ENCODE measurements around the gene RFX5. TPM values are rescaled to one million over a fixed set of nuclear protein-coding genes. Genes with fewer than 3 reads are reported as not detected.
A peak's percentile ranks its signal among the peaks of the same experiment; 100 is the strongest.
"Not testable (repeated sequence)": the region's sequence is repeated elsewhere in the genome, so short reads cannot be mapped to it uniquely, and the experiment has no call there.

The RFX5 gene
- total RNA-seq: 50.9 TPM

DNA sequence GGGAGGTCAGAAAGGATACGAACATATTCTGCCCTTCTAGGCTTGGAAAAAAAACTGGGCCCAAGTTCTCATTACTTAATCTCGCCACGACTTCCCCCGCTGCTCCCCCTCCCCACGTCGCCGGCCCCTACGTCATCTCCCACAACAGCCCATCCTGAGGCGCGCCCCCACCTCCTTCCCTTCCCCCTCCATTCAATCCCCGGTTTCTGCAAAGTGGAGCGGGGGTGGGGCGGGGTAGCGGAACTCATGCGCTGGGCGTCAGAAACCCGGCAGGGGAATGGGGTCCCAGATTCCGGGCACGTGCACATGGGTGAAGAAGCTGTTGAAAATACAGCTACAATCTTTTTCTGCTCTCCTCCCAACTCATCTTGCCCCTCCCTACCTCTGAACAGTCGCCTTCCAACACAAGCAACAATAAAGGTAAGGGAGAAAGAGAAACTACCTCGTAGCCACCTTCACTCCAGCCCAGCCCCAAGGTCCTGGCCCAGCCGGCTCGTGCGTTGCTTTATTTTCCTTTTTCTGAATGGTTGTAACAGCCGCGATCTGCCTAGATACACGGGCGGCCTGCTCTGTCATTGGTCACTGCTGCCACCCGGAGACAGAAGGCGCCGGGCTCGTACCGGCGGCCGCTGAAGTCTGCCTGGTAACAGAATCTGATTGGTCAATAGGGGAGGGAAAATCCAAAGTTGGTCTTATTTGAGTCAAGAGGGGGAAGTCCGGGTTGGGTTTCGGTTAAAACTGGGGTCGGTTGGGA is at the start of gene RFX5:
Gene RFX5 (minus strand): TSS at position 484 of the 754 bp plus-strand sequence. CDS start 932 bp downstream, outside the sequence.
- DNase-seq (ENCODE audit: low spot score): peak; percentile 97

DNA sequence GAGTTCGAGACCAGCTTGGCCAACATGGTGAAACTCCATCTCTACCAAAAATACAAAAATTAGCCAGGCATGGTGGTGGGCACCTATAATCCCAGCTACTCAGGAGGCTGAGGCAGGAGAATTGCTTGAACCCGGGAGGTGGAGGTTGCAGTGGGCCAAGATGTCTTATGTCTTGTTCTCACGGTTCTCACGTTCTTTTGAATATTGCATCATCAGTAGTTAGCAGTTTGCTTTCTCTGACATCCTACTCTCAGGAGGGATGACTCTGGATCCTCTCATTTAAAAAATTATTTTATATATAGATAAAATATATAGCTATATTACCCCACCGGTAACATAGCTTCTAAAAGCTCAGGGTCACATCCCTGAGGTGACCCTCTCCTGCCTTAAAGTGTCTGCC is 49.2 kb upstream of the RFX5 start:
- not testable (repeated sequence) for DNase-seq (ENCODE audit: low spot score)

DNA sequence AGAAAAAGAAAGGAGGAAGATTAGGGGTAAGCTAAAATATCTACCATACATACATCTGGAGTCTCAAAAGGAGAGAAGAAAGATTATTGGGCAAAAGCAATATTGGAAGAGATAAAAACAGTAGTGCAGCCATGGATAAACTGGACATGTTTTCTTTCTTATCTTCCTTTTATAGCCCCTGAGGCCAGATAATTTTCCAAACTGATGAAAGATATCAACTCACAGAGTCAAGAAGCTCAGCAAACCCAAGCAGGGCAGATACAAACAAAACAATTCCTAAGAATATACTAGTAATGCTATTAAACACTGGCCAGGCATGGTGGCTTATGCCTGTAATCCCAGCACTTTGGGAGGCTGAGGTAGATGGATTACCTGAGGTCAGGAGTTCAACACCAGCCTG is 46.5 kb upstream of the RFX5 start:
- DNase-seq (ENCODE audit: low spot score): no peak

DNA sequence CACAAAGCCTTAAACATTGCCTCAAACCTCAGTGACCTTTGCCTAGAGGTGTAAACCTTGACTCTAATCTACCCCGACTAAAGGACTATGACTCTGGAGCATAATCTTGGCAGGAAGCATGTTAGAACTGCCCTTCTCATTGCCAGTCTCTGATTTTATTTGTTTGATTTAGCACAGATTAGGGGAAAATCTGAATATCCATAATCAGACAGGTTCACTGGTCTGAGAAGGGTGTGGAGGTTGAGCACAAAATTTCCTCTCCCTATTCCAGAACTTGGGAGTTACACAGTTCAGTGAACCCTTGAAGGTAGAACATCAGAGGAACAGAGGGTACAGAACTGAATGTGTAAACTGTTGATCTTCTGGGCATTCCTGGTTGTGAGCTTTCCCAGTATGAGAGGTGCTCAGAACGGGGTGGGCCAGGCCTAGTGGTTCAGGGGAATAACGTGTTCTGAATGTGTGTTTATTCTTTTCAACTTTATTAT is 44.1 kb upstream of the RFX5 start:
- no peak for DNase-seq (ENCODE audit: low spot score)

DNA sequence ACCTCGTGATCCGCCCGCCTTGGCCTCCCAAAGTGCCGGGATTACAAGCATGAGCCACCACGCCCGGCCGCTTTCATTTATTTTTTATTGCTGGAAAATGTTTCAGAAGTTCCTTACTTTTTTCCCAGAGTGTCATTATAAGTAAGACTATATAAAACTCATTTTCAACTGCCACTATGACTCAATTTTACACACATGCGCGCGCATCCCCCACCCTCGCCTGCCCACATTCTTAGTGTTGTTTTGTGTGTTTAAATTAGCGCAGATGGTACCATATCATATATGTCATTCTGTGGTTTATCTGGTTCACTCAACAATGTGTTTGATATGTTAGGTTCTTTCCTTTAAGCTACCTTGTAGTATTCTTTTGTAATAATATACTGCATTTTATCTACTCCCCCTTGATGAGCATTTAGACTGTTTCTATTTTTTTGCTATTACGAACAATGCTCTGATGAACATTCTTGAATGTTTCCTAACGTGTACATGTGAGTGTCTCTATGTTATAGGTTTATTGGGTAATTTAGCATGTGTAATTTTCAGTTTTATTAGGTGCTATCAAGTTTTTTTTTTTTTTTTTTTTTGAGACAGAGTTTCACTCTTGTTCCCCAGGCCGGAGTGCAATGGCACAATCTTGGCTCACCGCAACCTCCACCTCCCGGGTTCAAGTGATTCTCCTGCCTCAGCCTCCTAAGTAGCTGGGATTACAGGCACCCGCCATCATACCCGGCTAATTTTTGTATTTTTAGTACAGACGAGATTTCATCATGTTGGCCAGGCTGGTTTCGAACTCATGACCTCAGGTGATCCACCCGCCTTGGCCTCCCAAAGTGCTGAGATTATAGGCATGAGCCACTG is 43.4 kb upstream of the RFX5 start:
- DNase-seq (ENCODE audit: low spot score): not testable (repeated sequence)

DNA sequence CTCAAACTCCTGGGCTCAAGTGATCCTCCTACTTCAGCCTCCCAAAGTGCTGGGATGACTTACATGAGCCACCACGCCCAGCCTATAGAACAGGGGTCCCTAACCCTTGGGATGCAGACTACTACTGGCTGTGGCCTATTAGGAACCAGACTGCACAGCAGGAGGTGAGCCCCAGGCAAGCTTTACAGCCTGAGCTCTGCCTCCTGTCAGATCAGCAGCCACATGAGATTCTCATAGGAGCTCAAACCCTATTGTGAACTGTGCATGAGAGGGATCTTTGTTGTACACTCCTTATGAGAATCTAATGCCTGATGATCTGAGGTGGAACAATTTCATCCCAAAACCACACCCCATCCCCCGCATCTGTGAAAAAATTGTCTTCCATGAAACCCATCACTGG is 39.0 kb upstream of the RFX5 start:
- no peak for DNase-seq (ENCODE audit: low spot score)

DNA sequence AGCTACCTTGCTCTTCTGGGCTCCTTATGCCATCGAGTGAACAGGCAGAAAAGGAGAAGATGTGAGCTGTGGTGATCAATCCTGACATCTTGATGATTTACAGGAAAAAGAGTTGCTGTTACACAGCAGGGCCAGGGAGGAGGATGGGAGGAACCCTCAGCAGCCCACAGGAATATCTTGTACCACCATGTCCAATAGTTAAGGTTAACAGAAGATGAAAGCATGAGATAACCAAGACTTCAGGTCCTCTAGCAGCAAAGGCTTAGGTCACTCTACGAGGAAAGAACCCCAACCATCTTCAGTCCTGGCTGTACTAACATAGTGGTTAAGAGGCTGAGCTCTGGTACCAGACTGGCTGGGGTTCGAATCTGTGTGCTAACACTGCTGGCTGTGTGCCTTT is 37.5 kb upstream of the RFX5 start:
- DNase-seq (ENCODE audit: low spot score): no peak

DNA sequence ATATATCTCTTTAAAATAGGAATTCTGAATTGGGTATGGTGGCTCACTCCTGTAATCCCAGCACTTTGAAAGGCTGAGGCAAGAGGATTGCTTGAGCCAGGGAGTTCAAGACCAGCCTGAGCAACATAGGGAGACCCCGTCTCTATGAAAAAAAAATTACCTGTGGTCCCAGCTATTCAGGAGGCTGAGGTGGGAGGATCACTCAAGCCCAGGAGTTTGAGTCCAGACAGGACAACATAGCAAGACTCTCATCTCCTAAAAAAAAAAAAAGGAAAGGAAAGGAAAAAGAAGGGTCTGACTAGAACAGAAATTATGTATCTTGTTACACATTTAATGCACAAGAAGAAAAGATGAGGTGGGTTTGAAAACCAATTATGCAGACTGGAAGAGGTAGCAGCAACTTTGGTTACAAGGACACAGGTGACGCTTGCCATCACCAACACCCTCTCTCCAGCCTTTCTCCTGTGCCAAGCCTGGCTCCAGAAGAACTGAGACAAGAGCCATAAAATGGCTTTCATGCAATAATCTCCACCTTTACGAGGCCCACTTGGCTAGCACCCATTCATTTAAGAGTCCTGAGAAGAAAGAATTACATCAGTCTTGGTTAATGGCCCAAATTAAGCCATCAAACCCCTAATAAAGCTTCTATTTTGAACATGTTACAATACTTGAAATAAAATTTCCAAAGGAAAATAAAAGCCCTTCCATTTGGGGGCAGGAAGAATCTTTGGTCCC is 30.3 kb upstream of the RFX5 start:
- no peak for DNase-seq (ENCODE audit: low spot score)

DNA sequence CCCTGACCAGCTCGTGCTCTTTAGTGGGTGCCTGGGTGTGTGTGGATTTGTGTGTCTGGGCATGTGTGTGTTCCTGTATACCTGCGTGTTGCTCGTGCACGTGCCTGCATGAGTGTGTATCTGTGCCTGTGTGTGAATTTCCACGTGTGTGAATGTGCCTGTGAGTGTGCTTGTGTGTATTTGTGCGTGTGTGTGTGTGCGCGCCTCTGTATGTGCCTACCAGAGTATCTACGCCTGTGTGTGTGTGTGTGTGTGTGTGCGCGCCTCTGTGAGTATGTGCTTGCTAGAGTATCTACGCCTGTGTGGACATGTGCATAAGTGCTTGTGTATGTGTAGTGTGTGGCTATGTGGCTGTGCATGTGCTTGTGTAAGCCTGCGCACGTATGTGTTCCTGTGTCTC is 26.1 kb upstream of the RFX5 start:
- no peak for DNase-seq (ENCODE audit: low spot score)

DNA sequence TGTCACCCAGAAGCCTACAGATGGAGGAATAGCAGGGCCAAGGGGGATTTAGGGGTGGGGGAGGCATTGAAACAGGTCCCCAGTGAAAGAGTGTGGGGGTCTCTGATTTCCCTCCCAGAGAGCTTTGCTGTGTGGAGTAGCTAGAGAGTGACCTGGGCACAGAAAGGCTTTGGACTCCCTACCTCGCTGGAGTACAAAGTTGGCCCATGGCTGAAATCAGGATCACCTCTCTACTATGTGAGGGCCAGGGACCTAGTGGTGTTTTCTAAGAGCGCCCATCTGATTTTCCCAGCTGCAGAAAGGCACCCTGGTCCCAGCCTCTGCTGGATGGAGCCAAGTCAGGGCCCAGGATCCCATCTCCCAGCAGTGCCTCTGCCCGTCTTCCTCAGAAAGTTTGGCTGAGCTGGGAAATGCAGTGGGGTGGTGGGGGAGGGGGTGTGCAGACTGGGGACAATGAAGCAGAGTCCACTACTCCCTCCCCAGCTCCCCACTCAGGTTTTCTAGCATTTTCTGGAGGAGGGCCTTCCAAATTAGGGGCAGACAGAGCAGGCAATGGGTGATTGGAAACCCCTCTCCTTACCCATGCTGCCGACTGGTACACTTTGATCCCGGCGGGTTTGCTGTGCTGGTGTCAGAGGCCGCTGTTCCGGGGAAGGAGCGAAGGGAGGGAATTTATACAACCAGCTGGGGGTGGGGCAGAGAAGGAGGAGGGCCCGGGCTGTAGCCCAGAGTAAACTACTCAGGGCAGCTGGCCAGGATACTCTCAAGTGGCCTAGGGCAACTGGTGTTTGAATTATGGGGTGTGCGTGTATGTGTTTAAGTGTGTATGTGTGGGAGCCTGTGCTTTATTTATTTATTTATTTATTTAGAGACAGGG is 25.2 kb upstream of the RFX5 start, which contains the start of gene SELENBP1:
Gene SELENBP1 (minus strand): TSS at position 648 of the 877 bp plus-strand sequence. CDS start 64 bp downstream, at position 584.
- DNase-seq (ENCODE audit: low spot score): peak; percentile 94

DNA sequence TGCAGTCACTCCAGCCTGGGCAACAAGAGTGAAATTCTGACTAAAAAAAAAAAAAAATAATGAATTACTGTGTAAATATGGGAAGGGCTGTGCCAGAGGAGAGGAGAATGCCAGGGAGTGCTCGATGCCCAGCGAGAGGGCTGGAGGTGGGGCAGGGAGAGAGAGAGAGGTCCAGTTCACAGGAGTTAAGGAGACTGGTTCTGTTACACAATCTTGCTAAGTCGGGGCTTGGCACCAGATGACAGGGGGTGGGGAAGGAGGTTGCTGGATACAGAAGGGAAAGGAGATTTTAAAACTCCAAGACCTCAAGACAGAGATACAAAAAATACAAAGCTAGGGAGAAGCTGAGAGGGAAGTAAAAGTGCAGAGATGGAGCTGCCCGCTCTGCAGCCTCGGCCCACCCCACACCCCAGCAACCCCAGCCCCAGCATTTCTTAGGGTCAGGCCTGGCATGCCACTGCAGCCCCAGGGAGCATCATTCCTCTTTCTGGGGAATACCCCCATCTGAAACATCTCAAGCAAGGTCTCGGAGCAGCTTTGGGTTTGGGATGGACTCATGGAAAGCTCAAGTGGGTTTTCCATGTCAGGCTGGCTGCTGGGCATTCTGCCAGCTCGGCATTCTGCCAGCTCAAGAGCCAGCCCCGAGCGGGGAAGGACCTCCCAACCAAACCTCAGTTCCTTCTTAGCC is 24.5 kb upstream of the RFX5 start:
- peak; percentile 86 for DNase-seq (ENCODE audit: low spot score)

DNA sequence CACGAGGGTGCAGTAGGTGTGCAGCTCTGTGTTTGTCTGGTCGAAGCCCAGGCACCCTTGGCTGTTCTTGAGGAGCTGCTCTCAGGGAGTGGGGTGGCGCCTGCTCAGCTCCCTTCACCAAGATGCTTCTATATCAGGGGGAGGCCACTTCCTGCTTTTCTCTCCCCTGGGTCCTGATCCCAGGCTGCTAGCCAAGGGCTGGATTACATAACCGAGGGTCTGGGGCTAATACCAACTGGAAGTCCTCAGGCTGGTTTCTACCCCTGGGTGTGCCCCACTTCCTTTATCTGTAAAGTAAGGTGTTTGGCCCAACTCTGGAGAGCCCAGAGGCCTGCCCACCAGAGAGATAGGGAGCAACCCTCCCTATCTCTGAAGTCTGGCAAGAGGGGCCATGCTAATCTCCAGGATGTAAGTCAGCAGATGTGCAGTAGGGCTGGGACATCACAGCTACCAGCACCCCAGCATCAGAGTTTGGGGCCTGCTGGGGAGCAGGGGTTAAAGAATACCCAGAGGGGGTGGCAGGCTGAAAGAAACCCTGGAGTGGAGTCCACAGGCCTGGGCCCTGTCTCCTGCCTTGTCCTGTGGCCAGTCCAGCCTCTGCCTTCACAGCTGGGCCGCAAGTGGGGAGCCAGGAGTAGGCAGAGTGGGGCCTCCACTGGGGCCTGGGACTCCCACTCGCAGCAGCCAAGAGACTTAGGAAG is 23.3 kb upstream of the RFX5 start:
- no peak for DNase-seq (ENCODE audit: low spot score)

DNA sequence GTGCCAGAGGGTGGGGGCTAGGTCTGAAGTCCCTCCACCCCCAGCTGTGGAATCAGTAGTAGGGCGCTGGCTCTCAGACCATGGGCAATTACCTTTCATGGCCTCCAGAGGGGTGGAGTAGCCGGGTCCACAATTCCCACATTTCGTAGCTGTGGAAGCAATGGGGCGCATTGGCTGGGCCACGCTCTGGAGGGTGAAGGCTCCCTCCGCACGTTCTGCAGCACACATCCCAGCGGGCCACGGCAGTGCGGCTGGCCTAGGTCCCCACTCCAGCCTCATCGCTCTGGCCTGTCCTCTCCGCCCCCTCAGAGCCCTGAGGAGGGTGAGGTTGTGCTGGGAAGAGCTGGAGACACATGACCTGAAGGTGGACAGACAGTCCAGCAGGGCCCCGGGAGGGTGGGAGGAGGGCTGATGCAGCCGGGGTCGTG is 22.6 kb upstream of the RFX5 start:
- no peak for DNase-seq (ENCODE audit: low spot score)

DNA sequence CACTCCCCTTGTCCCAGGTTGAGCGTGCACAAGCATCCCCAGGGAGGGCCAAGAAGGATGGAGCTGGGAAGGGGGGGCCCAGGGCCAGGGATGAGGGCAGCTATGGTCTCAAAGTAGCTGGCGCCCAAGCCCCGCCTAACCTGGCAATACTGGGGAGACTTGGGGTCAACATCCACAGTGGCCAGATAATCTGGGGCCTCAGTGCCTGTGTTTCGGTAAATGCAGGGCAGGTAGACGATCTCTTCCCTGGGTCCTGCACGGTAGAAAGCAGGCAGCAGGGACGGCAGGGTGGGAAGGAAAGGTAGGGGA is 22.2 kb upstream of the RFX5 start:
- no peak for DNase-seq (ENCODE audit: low spot score)

DNA sequence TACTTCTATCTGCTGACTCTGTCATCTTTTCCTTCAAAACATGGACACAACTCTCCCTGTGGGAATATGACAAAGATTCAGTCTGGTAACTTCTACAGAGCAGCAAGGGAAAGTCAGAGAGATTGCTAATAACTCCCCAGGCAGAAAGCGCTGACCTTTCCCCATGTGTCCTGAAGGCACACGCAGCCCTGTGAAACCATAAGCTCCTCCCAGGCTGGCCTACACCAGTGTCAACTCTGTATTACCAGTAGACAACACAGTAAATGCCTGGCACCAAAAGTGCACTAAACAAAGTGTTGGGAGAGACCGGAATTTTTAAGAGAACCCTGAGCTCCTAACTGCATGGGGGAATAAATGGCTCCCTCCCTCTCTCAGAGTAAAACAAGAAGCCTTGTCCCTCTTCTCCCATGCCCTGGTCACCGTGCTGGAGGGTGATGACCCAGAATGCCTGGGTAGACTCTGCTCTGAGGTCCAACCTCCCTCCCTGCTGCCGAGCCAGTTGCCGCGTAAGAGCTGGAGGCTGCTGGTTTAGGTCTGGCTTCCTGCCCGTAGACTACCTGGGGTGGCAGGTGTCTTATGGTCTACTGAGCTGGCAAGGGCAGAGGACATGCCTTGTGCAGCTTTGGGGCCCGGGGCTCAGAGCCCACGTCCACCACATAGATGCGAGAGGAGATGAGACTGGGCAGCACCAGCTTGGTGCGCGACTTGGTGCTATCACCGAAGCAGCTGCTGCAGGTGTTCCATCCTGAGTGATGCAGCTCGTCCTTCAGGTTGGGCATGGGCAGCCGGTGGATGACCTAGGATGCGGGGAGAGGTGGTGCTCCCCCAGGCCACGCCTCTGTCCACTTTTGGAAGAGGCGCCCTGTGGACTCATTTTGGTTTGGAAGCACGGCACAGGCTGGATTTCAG is 21.6 kb upstream of the RFX5 start:
- peak; percentile 44 for DNase-seq (ENCODE audit: low spot score)

DNA sequence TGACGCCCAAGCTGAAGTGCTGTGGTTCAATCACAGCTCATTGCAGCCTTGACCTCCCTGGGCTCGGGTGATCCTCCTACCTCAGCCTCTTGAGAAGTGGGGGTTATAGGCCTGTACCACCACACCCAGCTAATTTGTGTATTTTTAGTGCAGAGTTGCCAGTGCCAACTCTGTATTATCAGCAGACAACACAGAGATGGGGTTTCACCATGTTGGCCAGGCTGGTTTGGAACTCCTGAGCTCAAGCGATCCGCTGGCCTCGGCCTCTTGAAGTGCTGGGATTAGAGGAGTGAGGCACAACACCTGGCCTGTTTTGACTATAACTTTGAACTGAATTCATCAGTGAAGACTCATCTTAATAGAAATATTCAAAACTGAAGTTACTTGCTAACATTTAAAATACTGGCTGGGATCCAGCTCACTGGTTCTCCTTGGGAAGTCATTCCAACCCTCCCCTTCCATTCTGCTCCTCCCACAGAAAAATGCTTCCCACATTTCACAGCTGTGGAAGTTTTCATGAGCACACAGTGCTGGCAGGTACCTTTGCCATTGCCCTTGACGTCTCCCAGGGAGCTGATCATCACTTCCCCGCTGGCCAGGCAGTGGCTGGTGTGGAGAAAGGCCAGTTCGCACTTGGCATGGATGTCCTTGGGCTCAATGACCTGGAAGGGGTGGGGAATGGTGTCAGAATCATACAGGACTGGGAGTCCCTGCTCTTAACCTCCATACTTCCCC is 20.8 kb upstream of the RFX5 start:
- no peak for DNase-seq (ENCODE audit: low spot score)

DNA sequence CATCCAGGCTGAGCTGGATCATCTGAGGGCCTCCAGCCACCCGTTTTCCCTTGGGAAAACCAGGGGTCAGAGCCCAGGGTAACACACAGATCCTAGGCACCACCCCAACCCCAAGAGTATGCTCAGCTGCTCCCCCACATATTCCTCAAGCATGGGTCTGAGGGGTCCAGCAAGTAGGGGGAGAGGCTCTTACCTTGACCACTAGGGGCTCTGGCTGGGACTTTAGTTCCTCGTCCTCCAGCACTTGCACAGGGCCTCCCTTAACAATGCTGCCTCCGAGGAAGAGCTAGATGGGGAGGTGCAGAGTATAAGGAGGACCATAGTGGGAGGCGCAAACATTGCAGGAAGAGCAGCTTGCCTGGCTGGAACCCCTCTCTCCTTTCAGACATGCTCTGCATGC is 17.9 kb upstream of the RFX5 start:
- DNase-seq (ENCODE audit: low spot score): no peak
